H9 (cell line): ENCODE results near the gene TAS2R1. TPM values are rescaled to one million over a fixed set of nuclear protein-coding genes. Genes with fewer than 3 reads are reported as not detected.

Experiments used
- DNase-seq: peaks from one replicate; pipeline ENCODE4 v3.0.0-alpha.2; 2017
- H2AFZ ChIP-seq: one replicate; pipeline ENCODE4 v1.6.1; 2013; ENCODE audit warnings: mild to moderate bottlenecking, low read length, control low read depth, moderate library complexity
- H2AK5ac ChIP-seq: 2 replicates; pipeline ENCODE4 v1.6.1; 2013; ENCODE audit warnings: low read length, control low read depth, mixed read lengths; ENCODE audit not compliant: insufficient read length
- H2BK120ac ChIP-seq: one replicate; pipeline ENCODE4 v1.6.1; 2013; ENCODE audit warnings: low read depth, mild to moderate bottlenecking, low read length, control low read depth, inconsistent platforms; ENCODE audit not compliant: poor library complexity, severe bottlenecking
- H2BK12ac ChIP-seq: 2 replicates; pipeline ENCODE4 v1.6.1; 2013; ENCODE audit warnings: low read length, control low read depth, mixed read lengths, low read depth; ENCODE audit not compliant: insufficient read length
- H2BK15ac ChIP-seq: 2 replicates; pipeline ENCODE4 v1.6.1; 2013; ENCODE audit warnings: low read depth, low read length, control low read depth
- H2BK20ac ChIP-seq: one replicate; pipeline ENCODE4 v1.6.1; 2013; ENCODE audit warnings: low read depth, mild to moderate bottlenecking, low read length, control low read depth, inconsistent platforms; ENCODE audit not compliant: poor library complexity, severe bottlenecking
- H2BK5ac ChIP-seq: 2 replicates; pipeline ENCODE4 v1.6.1; 2013; ENCODE audit warnings: low read length, control low read depth, mixed read lengths; ENCODE audit not compliant: insufficient read length
- H3K14ac ChIP-seq: 2 replicates; pipeline ENCODE4 v1.6.1; 2013; ENCODE audit warnings: low read length, control low read depth; ENCODE audit not compliant: insufficient read depth
- H3K18ac ChIP-seq: 2 replicates; pipeline ENCODE4 v1.6.1; 2013; ENCODE audit warnings: low read depth, mild to moderate bottlenecking, mixed read lengths, low read length, control low read depth; ENCODE audit not compliant: insufficient read length
- H3K23ac ChIP-seq: 2 replicates; pipeline ENCODE4 v1.6.1; 2013; ENCODE audit warnings: low read length, control low read depth, mixed read lengths, low read depth; ENCODE audit not compliant: insufficient read length
- H3K23me2 ChIP-seq: 2 replicates; pipeline ENCODE4 v1.6.1; 2013; ENCODE audit warnings: low read depth, mild to moderate bottlenecking, mixed read lengths, low read length, control low read depth; ENCODE audit not compliant: insufficient read length, poor library complexity, severe bottlenecking
- H3K27ac ChIP-seq: 2 replicates; pipeline ENCODE4 v1.5.1; 2013; ENCODE audit warnings: low read length, control low read depth, mixed read lengths, low read depth; ENCODE audit not compliant: insufficient read length
- H3K27me3 ChIP-seq: 2 replicates; pipeline ENCODE4 v1.6.1; 2013; ENCODE audit warnings: low read length, control low read depth, inconsistent platforms; ENCODE audit not compliant: insufficient read depth
- H3K4ac ChIP-seq: 2 replicates; pipeline ENCODE4 v1.6.1; 2013; ENCODE audit warnings: low read depth, mild to moderate bottlenecking, control low read depth, inconsistent platforms, low read length, moderate library complexity
- H3K4me1 ChIP-seq: 2 replicates; pipeline ENCODE4 v1.6.1; 2013; ENCODE audit warnings: low read length, control low read depth, inconsistent platforms; ENCODE audit not compliant: insufficient read depth
- H3K4me2 ChIP-seq: 2 replicates; pipeline ENCODE4 v1.6.1; 2013; ENCODE audit warnings: low read length, control low read depth, mixed read lengths; ENCODE audit not compliant: insufficient read length, insufficient read depth
- H3K56ac ChIP-seq: 2 replicates; pipeline ENCODE4 v1.6.1; 2013; ENCODE audit warnings: low read depth, mild to moderate bottlenecking, mixed read lengths, low read length, control low read depth; ENCODE audit not compliant: insufficient read length
- H3K79me1 ChIP-seq: 2 replicates; pipeline ENCODE4 v1.6.1; 2013; ENCODE audit warnings: low read depth, mild to moderate bottlenecking, moderate library complexity, low read length, control low read depth, inconsistent platforms; ENCODE audit not compliant: insufficient read depth, poor library complexity, severe bottlenecking
- H3K79me2 ChIP-seq: 2 replicates; pipeline ENCODE4 v1.6.1; 2013; ENCODE audit warnings: low read length, control low read depth, inconsistent platforms; ENCODE audit not compliant: insufficient read depth
- H3K9ac ChIP-seq: 2 replicates; pipeline ENCODE4 v1.6.1; 2013; ENCODE audit warnings: low read length, control low read depth, mixed read lengths; ENCODE audit not compliant: insufficient read length; ENCODE audit errors: extremely low read depth
- H3K9me3 ChIP-seq: one replicate; pipeline ENCODE4 v1.6.1; 2013; ENCODE audit warnings: low read depth, low read length, inconsistent platforms; ENCODE audit not compliant: control insufficient read depth
- H3T11ph ChIP-seq: one replicate; pipeline ENCODE4 v1.6.1; 2013; ENCODE audit warnings: mild to moderate bottlenecking, low read length, control low read depth, inconsistent platforms
- H4K20me1 ChIP-seq: one replicate; pipeline ENCODE4 v1.6.1; 2013; ENCODE audit not compliant: control insufficient read depth, insufficient read length, insufficient read depth
- H4K5ac ChIP-seq: 2 replicates; pipeline ENCODE4 v1.6.1; 2013; ENCODE audit warnings: low read depth, mild to moderate bottlenecking, mixed read lengths, low read length, control low read depth; ENCODE audit not compliant: insufficient read length
- H4K8ac ChIP-seq: replicated peaks from 2 replicates; pipeline ENCODE4 v1.6.1; 2013; ENCODE audit warnings: low read length, control low read depth, mixed read lengths, low read depth; ENCODE audit not compliant: insufficient read length
- H4K91ac ChIP-seq: 2 replicates; pipeline ENCODE4 v1.6.1; 2013; ENCODE audit warnings: low read depth, mild to moderate bottlenecking, moderate library complexity, mixed read lengths, low read length, control low read depth; ENCODE audit not compliant: insufficient read length
- H3K27ac Mint-ChIP-seq, 3 experiments: 2 replicates in 2 of 3; 3 replicates in 1 of 3; pipeline ENCODE4 v1.8.0; 2020 to 2021; ENCODE audit warnings: mixed read lengths in 3 of 3, mild to moderate bottlenecking in 1 of 3, moderate library complexity in 1 of 3
- H3K27me3 Mint-ChIP-seq: 2 replicates; pipeline ENCODE4 v1.8.0; 2021; ENCODE audit warnings: low read depth, mild to moderate bottlenecking, moderate library complexity, mixed read lengths
- H3K36me3 Mint-ChIP-seq, 3 experiments: 2 replicates in 2 of 3; 3 replicates in 1 of 3; pipeline ENCODE4 v1.8.0; 2020 to 2021; ENCODE audit warnings: low read depth in 3 of 3, mixed read lengths in 3 of 3; ENCODE audit not compliant: insufficient read depth in 1 of 3
- H3K4me1 Mint-ChIP-seq, 2 experiments: 2 replicates each; pipeline ENCODE4 v1.8.0; 2020; ENCODE audit warnings: mixed read lengths in 2 of 2
- H3K4me3 Mint-ChIP-seq, 2 experiments: 2 replicates in 1 of 2; 3 replicates in 1 of 2; pipeline ENCODE4 v1.8.0; 2020 to 2021; ENCODE audit warnings: mild to moderate bottlenecking in 2 of 2, mixed read lengths in 2 of 2, moderate library complexity in 1 of 2
- H3K9me3 Mint-ChIP-seq, 2 experiments: 2 replicates in 1 of 2; 3 replicates in 1 of 2; pipeline ENCODE4 v1.8.0; 2020; ENCODE audit warnings: mild to moderate bottlenecking in 2 of 2, mixed read lengths in 2 of 2, moderate library complexity in 1 of 2
- CTCF ChIP-seq: fragments of 200-600 bp; sonication (generic); conservative IDR thresholded peaks from 3 replicates; pipeline ENCODE4 v1.8.0; 2021; ENCODE audit warnings: antibody characterized with exemption, mild to moderate bottlenecking
- WGBS: extraction: QIAGEN DNeasy Blood & Tissue Kit; methylation state at CpG from one replicate; pipeline ENCODE4 v1.1.7; 2013; ENCODE audit warnings: missing lambda C conversion rate, low lambda C conversion rate, mixed read lengths; ENCODE audit not compliant: insufficient read length; ENCODE audit errors: extremely low coverage; 5-methylcytosine and 5-hydroxymethylcytosine counted together
- total RNA-seq: library from RNA; stranded (reverse); gene quantifications from 2 replicates; pipeline ENCODE4 v1.2.1, GENCODE V29; 2021

Gene TAS2R1
- total RNA-seq, 1 experiment from 2014 or later = not detected

GRCh38 chr5:9623661-9624060 is 6.5 kb downstream of the TAS2R1 start:
- Histone ChIP-seq H3K23ac (no peak overlapping the region), H3K18ac (no peak overlapping the region), H3K14ac (no peak overlapping the region), H3K23me2 (no peaks in the 10 kb centered on the region), H3K79me2 (no peaks in the 10 kb centered on the region), H3K79me1 (no peaks in the 10 kb centered on the region), H2AFZ (no peak overlapping the region), H2BK120ac (no peak overlapping the region), H4K20me1 (no peaks in the 10 kb centered on the region), H2BK5ac (no peak overlapping the region), H3K4me2 (no peak overlapping the region), H4K91ac (no peak overlapping the region), H3K4me1 (peaks cover 3% of the 10 kb centered on the region; the same call in 1 of the 2 replicates), H3T11ph (no peak overlapping the region), H2BK20ac (no peak overlapping the region), H3K9ac (no peak overlapping the region), H4K8ac (no peak overlapping the region), H3K9me3 (no peaks in the 10 kb centered on the region), H2AK5ac (no peak overlapping the region), H3K4ac (no peak overlapping the region), H2BK15ac (no peak overlapping the region), H3K27ac (no peak overlapping the region), H4K5ac (no peak overlapping the region), H3K56ac (no peak overlapping the region), H3K27me3 (no peaks in the 10 kb centered on the region), H2BK12ac (no peak overlapping the region)
- WGBS = no CpG with 5 or more reads among the region's 4 CpGs
- Mint-ChIP-seq H3K4me1 (peaks cover 8% of the 10 kb centered on the region in 2 experiments), H3K27ac (no peak overlapping the region), H3K27me3 (peaks cover 3% of the 10 kb centered on the region; the same call in 1 of the 2 replicates), H3K9me3 (no peaks in the 10 kb centered on the region), H3K4me3 (no peak overlapping the region), H3K36me3 (no peaks in the 10 kb centered on the region)
- DNase-seq = no peak
- TF ChIP-seq CTCF = no peak
